Neural progenitor cell (in vitro differentiated cells): Measurements from ENCODE around the gene CAMK1D. TPM values are rescaled to one million over a fixed set of nuclear protein-coding genes. Genes with fewer than 3 reads are reported as not detected.

Experiments used
- DNase-seq: peaks from one replicate; pipeline ENCODE4 v3.0.0-alpha.2; 2016; ENCODE audit warnings: low spot score
- H2AFZ ChIP-seq: fragments of 200-600 bp; sonication (generic); replicated peaks from 2 replicates; pipeline ENCODE4 v1.6.1; 2016; ENCODE audit warnings: antibody characterized with exemption
- H3F3A ChIP-seq: fragments of 200-600 bp; sonication (generic); 2 replicates; pipeline ENCODE4 v1.6.1; 2016; ENCODE audit warnings: antibody characterized with exemption, low read depth
- H3K27ac ChIP-seq: fragments of 200-600 bp; sonication (generic); 2 replicates; pipeline ENCODE4 v1.5.1; 2016; ENCODE audit warnings: mild to moderate bottlenecking
- H3K27me3 ChIP-seq: fragments of 200-600 bp; sonication (generic); 2 replicates; pipeline ENCODE4 v1.6.1; 2016; ENCODE audit warnings: mild to moderate bottlenecking, moderate library complexity
- H3K36me3 ChIP-seq: fragments of 200-600 bp; sonication (generic); 2 replicates; pipeline ENCODE4 v1.5.1; 2016
- H3K4me1 ChIP-seq: fragments of 200-600 bp; sonication (generic); 2 replicates; pipeline ENCODE4 v1.6.1; 2016; ENCODE audit warnings: mixed run types
- H3K4me2 ChIP-seq: fragments of 200-600 bp; sonication (generic); 2 replicates; pipeline ENCODE4 v1.6.1; 2016
- H3K4me3 ChIP-seq: fragments of 200-600 bp; sonication (generic); 2 replicates; pipeline ENCODE4 v1.5.1; 2016
- H3K79me2 ChIP-seq: fragments of 200-600 bp; sonication (generic); 2 replicates; pipeline ENCODE4 v1.6.1; 2016; ENCODE audit warnings: low read depth
- H3K9ac ChIP-seq: fragments of 200-600 bp; sonication (generic); 2 replicates; pipeline ENCODE4 v1.6.1; 2016
- H3K9me3 ChIP-seq: fragments of 200-600 bp; sonication (generic); 2 replicates; pipeline ENCODE4 v1.5.1; 2016; ENCODE audit warnings: low read depth
- H4K20me1 ChIP-seq: fragments of 200-600 bp; sonication (generic); 2 replicates; pipeline ENCODE4 v1.6.1; 2016; ENCODE audit warnings: low read depth
- H3K27ac Mint-ChIP-seq: 3 replicates; pipeline ENCODE4 v1.8.0; 2021; ENCODE audit warnings: mixed read lengths
- H3K27me3 Mint-ChIP-seq: 2 replicates; pipeline ENCODE4 v1.8.0; 2022; ENCODE audit warnings: low read depth, mild to moderate bottlenecking, inconsistent platforms, moderate library complexity, mixed read lengths; ENCODE audit not compliant: insufficient read depth
- H3K36me3 Mint-ChIP-seq: 3 replicates; pipeline ENCODE4 v1.8.0; 2021; ENCODE audit warnings: mixed read lengths
- H3K4me1 Mint-ChIP-seq: 3 replicates; pipeline ENCODE4 v1.8.0; 2021; ENCODE audit warnings: mixed read lengths
- H3K4me3 Mint-ChIP-seq: 3 replicates; pipeline ENCODE4 v1.8.0; 2021; ENCODE audit warnings: mild to moderate bottlenecking, moderate library complexity, mixed read lengths
- H3K9me3 Mint-ChIP-seq: 3 replicates; pipeline ENCODE4 v1.8.0; 2020; ENCODE audit warnings: mixed read lengths
- EZH2 ChIP-seq: fragments of 200-600 bp; sonication (generic); IDR thresholded peaks from 2 replicates; pipeline ENCODE4 v1.6.1; 2017; ENCODE audit warnings: antibody characterized with exemption, mild to moderate bottlenecking, moderate library complexity
- EZH2phosphoT487 ChIP-seq: fragments of 200-600 bp; sonication (generic); IDR thresholded peaks from 2 replicates; pipeline ENCODE4 v1.6.1; 2017; ENCODE audit warnings: antibody characterized with exemption
- total RNA-seq: library from RNA; depleted of rRNA; stranded (reverse); fragments of >200 nt; gene quantifications from 2 replicates; pipeline ENCODE4 v1.2.3, GENCODE V29; 2015; ENCODE audit warnings: low replicate concordance
- TF ChIP-seq, protein P1 (sequence below): fragments of 200-600 bp; sonication (generic); IDR thresholded peaks from 2 replicates; pipeline ENCODE4 v1.5.1; 2017; ENCODE audit warnings: antibody characterized with exemption, mild to moderate bottlenecking

CAMK1D gene
- total RNA-seq, 1 donor from 2014 or later = 7.6 TPM

DNA sequence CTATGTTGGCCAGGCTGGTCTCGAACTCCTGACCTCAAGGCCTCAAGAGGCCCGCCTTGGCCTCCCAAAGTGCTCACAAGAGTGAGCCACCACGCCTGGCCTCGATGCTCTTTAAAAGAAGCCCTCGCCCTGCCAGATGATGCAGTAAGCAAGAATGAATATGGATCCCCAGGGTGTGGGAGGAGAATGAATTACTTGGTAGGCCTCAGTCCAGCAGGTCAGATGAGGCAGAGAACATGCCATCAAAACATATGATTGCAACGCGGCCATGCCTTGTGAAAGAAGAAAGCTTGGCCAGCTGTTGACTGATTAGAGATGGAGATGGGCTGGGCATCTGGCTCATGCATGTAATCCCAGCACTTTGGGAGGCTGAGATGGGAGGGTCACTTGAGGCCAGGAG lies 68.7 kb downstream of the CAMK1D start:
- Histone ChIP-seq H3K27ac (no peak overlapping the region), H4K20me1 (no peaks in the 10 kb centered on the region), H3K27me3 (no peaks in the 10 kb centered on the region), H3K9me3 (no peaks in the 10 kb centered on the region), H3K4me2 (no peak overlapping the region), H3K4me1 (no peaks in the 10 kb centered on the region), H3K36me3 (no peaks in the 10 kb centered on the region), H2AFZ (no peak overlapping the region), H3K9ac (no peak overlapping the region), H3F3A (no peaks in the 10 kb centered on the region), H3K4me3 (no peak overlapping the region), H3K79me2 (no peaks in the 10 kb centered on the region)
- peaks cover 4% of the 10 kb centered on the region for H3K36me3 Mint-ChIP-seq
- H3K27me3 Mint-ChIP-seq = no peaks in the 10 kb centered on the region
- no peaks in the 10 kb centered on the region for H3K4me1 Mint-ChIP-seq
- no peak for DNase-seq
- H3K27ac Mint-ChIP-seq = no peak overlapping the region
- H3K9me3 Mint-ChIP-seq = peaks cover 3% of the 10 kb centered on the region
- no peak for TF ChIP-seq EZH2phosphoT487
- no peak for TF ChIP-seq EZH2
- TF ChIP-seq, protein P1, sequence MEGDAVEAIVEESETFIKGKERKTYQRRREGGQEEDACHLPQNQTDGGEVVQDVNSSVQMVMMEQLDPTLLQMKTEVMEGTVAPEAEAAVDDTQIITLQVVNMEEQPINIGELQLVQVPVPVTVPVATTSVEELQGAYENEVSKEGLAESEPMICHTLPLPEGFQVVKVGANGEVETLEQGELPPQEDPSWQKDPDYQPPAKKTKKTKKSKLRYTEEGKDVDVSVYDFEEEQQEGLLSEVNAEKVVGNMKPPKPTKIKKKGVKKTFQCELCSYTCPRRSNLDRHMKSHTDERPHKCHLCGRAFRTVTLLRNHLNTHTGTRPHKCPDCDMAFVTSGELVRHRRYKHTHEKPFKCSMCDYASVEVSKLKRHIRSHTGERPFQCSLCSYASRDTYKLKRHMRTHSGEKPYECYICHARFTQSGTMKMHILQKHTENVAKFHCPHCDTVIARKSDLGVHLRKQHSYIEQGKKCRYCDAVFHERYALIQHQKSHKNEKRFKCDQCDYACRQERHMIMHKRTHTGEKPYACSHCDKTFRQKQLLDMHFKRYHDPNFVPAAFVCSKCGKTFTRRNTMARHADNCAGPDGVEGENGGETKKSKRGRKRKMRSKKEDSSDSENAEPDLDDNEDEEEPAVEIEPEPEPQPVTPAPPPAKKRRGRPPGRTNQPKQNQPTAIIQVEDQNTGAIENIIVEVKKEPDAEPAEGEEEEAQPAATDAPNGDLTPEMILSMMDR = no peak
- H3K4me3 Mint-ChIP-seq = no peak overlapping the region

DNA sequence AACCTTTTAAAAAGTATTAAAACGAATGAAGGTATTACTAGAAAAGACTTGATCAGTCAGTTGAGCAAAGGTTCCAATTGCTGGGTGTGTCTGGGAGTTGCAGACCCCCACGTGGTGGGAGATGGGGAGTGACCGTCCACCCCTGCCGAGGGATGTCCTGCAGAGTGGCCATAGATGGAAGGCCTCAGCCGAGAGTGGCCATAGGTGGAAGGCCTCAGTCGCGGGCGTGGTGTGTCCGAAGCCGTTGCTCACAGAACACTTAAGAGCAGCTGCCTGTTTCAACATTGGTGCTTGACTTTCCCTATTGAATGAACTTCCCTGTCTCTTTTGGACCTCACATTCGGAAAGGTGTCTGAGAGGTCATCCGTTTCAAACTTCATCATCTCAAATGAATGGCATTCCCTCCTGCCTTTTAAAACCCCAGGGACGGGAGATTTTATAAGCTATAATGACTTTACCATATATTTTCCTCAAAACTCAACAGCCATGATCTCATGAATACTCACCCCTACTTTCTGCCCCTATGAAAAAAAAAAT lies 69.4 kb downstream of the CAMK1D start:
- no peaks in the 10 kb centered on the region for H3K36me3 ChIP-seq
- H3F3A ChIP-seq = no peaks in the 10 kb centered on the region
- H3K79me2 ChIP-seq = no peaks in the 10 kb centered on the region
- no peak overlapping the region for H3K27ac Mint-ChIP-seq
- no peaks in the 10 kb centered on the region for H4K20me1 ChIP-seq
- no peak overlapping the region for H3K4me3 Mint-ChIP-seq
- no peak for DNase-seq
- H3K27me3 Mint-ChIP-seq = no peaks in the 10 kb centered on the region
- no peaks in the 10 kb centered on the region for H3K27me3 ChIP-seq
- no peak overlapping the region for H2AFZ ChIP-seq
- H3K27ac ChIP-seq = no peak overlapping the region
- H3K9me3 Mint-ChIP-seq = no peaks in the 10 kb centered on the region
- H3K36me3 Mint-ChIP-seq = peaks cover 4% of the 10 kb centered on the region
- no peaks in the 10 kb centered on the region for H3K4me1 Mint-ChIP-seq
- no peak overlapping the region for H3K4me3 ChIP-seq
- H3K4me1 ChIP-seq = no peaks in the 10 kb centered on the region
- no peak overlapping the region for H3K4me2 ChIP-seq
- TF ChIP-seq, protein P1 = no peak
- TF ChIP-seq EZH2 (no peak), EZH2phosphoT487 (no peak)
- no peaks in the 10 kb centered on the region for H3K9me3 ChIP-seq
- no peak overlapping the region for H3K9ac ChIP-seq

DNA sequence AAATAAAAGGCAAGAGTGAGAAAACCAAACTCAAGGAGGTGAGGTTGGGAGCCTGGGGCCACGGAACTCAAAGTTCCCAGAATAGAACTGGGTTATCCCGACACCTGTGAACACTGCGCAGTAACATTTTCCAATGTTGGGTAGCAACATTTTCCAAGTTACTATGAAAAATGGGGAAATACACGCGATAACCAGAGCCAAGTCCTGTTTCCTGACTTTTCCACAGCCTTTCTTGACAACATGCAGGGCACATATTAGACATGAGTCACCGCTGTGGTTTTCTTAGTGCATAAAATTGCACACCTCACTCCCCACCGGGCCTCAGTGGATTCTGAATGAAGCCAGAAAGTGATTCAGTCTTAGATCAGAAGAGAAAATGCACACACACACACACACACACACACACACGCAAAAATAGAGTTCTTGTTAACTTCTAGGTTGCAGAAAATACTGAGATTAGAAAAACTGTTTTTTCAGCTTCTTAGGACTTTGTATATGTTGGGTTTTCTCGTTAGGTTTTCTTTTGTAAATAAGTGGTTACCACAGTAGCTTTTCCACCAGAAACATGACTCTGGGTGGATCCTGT lies 70.0 kb downstream of the CAMK1D start:
- H2AFZ ChIP-seq = no peak overlapping the region
- no peaks in the 10 kb centered on the region for H3K36me3 ChIP-seq
- TF ChIP-seq EZH2phosphoT487 (no peak), EZH2 (no peak)
- TF ChIP-seq, protein P1 = no peak
- no peak overlapping the region for H3K4me3 Mint-ChIP-seq
- peaks cover 2% of the 10 kb centered on the region for H3K36me3 Mint-ChIP-seq
- H3K27me3 ChIP-seq = no peaks in the 10 kb centered on the region
- no peak overlapping the region for H3K27ac Mint-ChIP-seq
- H3F3A ChIP-seq = no peaks in the 10 kb centered on the region
- no peaks in the 10 kb centered on the region for H3K4me1 ChIP-seq
- no peaks in the 10 kb centered on the region for H3K79me2 ChIP-seq
- DNase-seq = no peak
- H3K9me3 Mint-ChIP-seq = no peaks in the 10 kb centered on the region
- no peak overlapping the region for H3K4me3 ChIP-seq
- no peaks in the 10 kb centered on the region for H3K4me1 Mint-ChIP-seq
- no peak overlapping the region for H3K9ac ChIP-seq
- H3K4me2 ChIP-seq = no peak overlapping the region
- H3K27ac ChIP-seq = no peak overlapping the region
- no peaks in the 10 kb centered on the region for H3K27me3 Mint-ChIP-seq
- no peaks in the 10 kb centered on the region for H4K20me1 ChIP-seq
- no peaks in the 10 kb centered on the region for H3K9me3 ChIP-seq
